ENCODE measurements around the gene ITPRIPL1.

ITPRIPL1 gene

DNA sequence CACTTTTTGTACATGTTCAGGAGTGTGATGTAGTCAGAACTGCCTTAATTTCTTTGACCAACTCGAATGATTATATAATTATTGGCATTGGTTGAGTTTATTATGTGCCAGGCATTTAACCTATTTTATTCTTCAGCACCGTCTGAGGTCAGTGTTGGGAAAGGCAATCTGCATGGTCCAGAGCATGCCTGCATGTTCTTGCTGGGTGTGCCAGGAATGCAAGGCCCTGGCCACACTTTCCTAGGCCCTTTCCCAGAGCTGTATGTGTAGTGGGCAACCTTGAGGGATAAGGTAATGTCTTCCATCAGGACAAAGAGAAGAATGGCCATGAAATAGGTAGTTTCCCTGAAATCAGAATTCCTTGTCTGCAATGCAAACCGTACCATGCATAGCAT, 10.1 kb upstream of the ITPRIPL1 start:
- no peak for DNase-seq (ENCODE audit: low read depth)
- no peak overlapping the region for H3K4me3 ChIP-seq (ENCODE audit: low read depth, low read length)
- TF ChIP-seq CTCF (IDR thresholded peaks at IDR 0.05; ENCODE audit: insufficient read depth, low read depth, low read length, missing control alignments): no peak

GRCh38 chr2:96315400-96316071, 9.6 kb upstream of the ITPRIPL1 start:
- peak overlapping the region; percentile 10; the same call in 1 of the 2 replicates for H3K4me3 ChIP-seq (ENCODE audit: low read depth, low read length)
- TF ChIP-seq CTCF (IDR thresholded peaks at IDR 0.05; ENCODE audit: insufficient read depth, low read depth, low read length, missing control alignments): no peak
- DNase-seq (ENCODE audit: low read depth): peak; percentile 65

- TF ChIP-seq CTCF (IDR thresholded peaks at IDR 0.05; ENCODE audit: insufficient read depth, low read depth, low read length, missing control alignments): no peak
- DNase-seq (ENCODE audit: low read depth): no peak
- H3K4me3 ChIP-seq (ENCODE audit: low read depth, low read length): no peak overlapping the region
Observed at GRCh38 chr2:96316999-96317398, 8.1 kb upstream of the ITPRIPL1 start.

DNA sequence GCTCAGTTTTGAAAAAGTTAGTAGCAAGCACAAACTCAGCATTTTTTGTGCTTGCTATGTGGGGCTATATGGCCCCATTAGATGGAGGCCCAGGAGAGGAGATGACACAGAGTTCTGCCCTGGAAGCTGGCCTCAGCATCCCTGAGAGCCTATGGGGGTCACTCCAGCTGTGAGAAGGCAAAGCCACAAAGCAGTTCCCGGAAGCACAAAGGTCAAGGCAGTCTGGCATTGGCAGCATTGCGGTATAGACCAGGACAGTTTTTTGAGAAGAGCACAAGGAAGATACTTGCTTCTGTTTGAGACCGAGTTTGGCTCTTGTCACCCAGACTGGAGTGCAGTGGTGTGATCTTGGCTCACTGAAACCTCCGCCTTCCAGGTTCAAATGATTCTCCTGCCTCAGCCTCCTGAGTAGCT, 7.5 kb upstream of the ITPRIPL1 start:
- no peak for DNase-seq (ENCODE audit: low read depth)
- no peak overlapping the region for H3K4me3 ChIP-seq (ENCODE audit: low read depth, low read length)
- TF ChIP-seq CTCF (IDR thresholded peaks at IDR 0.05; ENCODE audit: insufficient read depth, low read depth, low read length, missing control alignments): no peak

GRCh38 chr2:96318723-96319122, 6.4 kb upstream of the ITPRIPL1 start:
- DNase-seq (ENCODE audit: low read depth): no peak
- no peak overlapping the region for H3K4me3 ChIP-seq (ENCODE audit: low read depth, low read length)
- TF ChIP-seq CTCF (IDR thresholded peaks at IDR 0.05; ENCODE audit: insufficient read depth, low read depth, low read length, missing control alignments): no peak

DNA sequence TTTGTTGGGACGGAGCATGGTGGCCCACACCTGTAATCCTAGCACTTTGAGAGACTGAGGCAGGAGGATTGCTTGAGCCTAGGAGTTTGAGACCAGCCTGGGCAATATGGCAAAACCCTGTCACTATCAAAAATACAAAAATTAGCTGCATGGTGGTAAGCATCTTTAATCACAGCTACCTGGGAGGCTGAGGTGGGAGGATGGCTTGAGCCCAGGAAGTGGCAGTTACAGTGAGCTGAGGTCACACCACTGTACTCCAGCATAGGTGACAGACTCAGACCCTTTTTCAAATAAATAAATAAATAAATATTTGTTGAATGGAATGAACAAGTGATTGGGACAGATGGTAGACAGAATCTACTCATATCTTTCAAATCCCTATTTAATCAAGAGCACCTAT, 5.7 kb upstream of the ITPRIPL1 start:
- no peak for TF ChIP-seq CTCF (IDR thresholded peaks at IDR 0.05; ENCODE audit: insufficient read depth, low read depth, low read length, missing control alignments)
- peak overlapping the region; percentile 18; the same call in 1 of the 2 replicates for H3K4me3 ChIP-seq (ENCODE audit: low read depth, low read length)
- DNase-seq (ENCODE audit: low read depth): no peak

GRCh38 chr2:96320326-96320725, 4.8 kb upstream of the ITPRIPL1 start:
- DNase-seq (ENCODE audit: low read depth): no peak
- no peak for TF ChIP-seq CTCF (IDR thresholded peaks at IDR 0.05; ENCODE audit: insufficient read depth, low read depth, low read length, missing control alignments)
- peak overlapping the region; percentile 84 for H3K4me3 ChIP-seq (ENCODE audit: low read depth, low read length)
